HFFc6 (cell line): ENCODE measurements around the gene TBCA. TPM values are rescaled to one million over a fixed set of nuclear protein-coding genes. Genes with fewer than 3 reads are reported as not detected.

Source experiments
- DNase-seq: peaks from one replicate; pipeline ENCODE4 v3.0.0-alpha.2; 2018
- H3K27ac Mint-ChIP-seq: 2 replicates; pipeline ENCODE4 v1.8.0; 2020; ENCODE audit warnings: mild to moderate bottlenecking, mixed read lengths
- H3K27me3 Mint-ChIP-seq: 2 replicates; pipeline ENCODE4 v1.8.0; 2021; ENCODE audit warnings: mild to moderate bottlenecking, moderate library complexity, mixed read lengths; ENCODE audit not compliant: insufficient read depth
- H3K36me3 Mint-ChIP-seq: 2 replicates; pipeline ENCODE4 v1.8.0; 2021; ENCODE audit warnings: low read depth, mixed read lengths
- H3K4me1 Mint-ChIP-seq: 2 replicates; pipeline ENCODE4 v1.8.0; 2020; ENCODE audit warnings: low read depth, mixed read lengths
- H3K4me3 Mint-ChIP-seq: 2 replicates; pipeline ENCODE4 v1.8.0; 2020; ENCODE audit warnings: mild to moderate bottlenecking, moderate library complexity, mixed read lengths
- H3K9me3 Mint-ChIP-seq: 2 replicates; pipeline ENCODE4 v1.8.0; 2020; ENCODE audit warnings: mild to moderate bottlenecking, mixed read lengths
- total RNA-seq, 6 experiments: library from RNA; stranded (reverse); fragmentation: NEBNext Ultra II Directional; extraction: Animal tissue kit (Norgen Biotek cat#: 25700); gene quantifications; 2 replicates in 1 of 6; 3 replicates in 5 of 6; pipeline ENCODE4 v1.2.3, GENCODE V29; 2021
- TF ChIP-seq, protein P1 (sequence below): fragments of 200-600 bp; sonication (generic); IDR thresholded peaks from 2 replicates; pipeline ENCODE4 v1.5.0; 2021; ENCODE audit warnings: antibody characterized with exemption, mild to moderate bottlenecking

The TBCA gene
- total RNA-seq, 6 experiments from 2014 or later, result 172 to 225 (median 210) TPM

DNA sequence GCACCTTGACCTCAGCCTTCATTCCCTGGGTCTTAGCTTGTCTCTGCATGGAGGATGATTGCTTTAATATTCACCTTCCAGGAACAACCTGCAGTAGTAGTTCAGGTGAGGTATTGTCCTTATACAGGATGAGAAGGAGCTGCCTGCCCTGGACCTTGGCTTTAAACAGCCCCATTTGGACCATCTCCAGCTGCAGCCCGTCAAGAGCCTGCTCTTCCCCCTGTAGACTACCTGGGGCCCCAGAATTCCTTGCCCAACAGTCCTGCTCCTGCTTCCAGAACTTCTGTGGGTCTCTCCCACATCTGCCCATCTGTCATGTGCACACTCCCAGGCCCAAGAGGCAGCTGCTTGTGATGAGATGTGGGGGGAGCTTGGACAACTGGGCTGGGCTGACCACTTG, 125.5 kb downstream of the TBCA start:
- Mint-ChIP-seq H3K27ac (no peak overlapping the region), H3K36me3 (no peaks in the 10 kb centered on the region), H3K4me1 (no peaks in the 10 kb centered on the region), H3K9me3 (no peaks in the 10 kb centered on the region), H3K4me3 (no peak overlapping the region), H3K27me3 (peaks cover 55% of the 10 kb centered on the region)
- TF ChIP-seq, protein P1, sequence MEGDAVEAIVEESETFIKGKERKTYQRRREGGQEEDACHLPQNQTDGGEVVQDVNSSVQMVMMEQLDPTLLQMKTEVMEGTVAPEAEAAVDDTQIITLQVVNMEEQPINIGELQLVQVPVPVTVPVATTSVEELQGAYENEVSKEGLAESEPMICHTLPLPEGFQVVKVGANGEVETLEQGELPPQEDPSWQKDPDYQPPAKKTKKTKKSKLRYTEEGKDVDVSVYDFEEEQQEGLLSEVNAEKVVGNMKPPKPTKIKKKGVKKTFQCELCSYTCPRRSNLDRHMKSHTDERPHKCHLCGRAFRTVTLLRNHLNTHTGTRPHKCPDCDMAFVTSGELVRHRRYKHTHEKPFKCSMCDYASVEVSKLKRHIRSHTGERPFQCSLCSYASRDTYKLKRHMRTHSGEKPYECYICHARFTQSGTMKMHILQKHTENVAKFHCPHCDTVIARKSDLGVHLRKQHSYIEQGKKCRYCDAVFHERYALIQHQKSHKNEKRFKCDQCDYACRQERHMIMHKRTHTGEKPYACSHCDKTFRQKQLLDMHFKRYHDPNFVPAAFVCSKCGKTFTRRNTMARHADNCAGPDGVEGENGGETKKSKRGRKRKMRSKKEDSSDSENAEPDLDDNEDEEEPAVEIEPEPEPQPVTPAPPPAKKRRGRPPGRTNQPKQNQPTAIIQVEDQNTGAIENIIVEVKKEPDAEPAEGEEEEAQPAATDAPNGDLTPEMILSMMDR, result no peak
- DNase-seq, result no peak

DNA sequence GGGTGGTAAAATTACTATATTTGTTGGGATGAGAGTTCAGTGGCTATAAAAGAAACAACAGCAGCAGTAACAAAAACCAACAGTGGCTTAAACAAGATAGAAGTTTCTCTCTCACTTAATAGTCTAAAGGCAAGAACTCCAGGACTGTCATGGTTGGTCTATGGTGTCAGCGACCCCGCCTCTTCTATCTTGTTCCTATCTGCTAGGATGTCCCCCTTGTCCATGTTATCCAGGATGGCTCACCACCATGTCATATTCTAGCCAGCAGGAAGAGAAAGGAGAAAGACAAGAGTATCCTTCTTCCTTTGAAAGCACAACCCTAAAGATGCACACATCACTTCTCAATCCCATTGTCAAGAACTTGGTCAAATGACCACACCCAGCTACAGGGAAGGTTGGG, 126.4 kb downstream of the TBCA start:
- TF ChIP-seq, protein P1, result no peak
- Mint-ChIP-seq H3K27ac (no peak overlapping the region), H3K36me3 (no peaks in the 10 kb centered on the region), H3K27me3 (peaks cover 57% of the 10 kb centered on the region), H3K4me3 (no peak overlapping the region), H3K9me3 (no peaks in the 10 kb centered on the region), H3K4me1 (no peaks in the 10 kb centered on the region)
- DNase-seq, result no peak

DNA sequence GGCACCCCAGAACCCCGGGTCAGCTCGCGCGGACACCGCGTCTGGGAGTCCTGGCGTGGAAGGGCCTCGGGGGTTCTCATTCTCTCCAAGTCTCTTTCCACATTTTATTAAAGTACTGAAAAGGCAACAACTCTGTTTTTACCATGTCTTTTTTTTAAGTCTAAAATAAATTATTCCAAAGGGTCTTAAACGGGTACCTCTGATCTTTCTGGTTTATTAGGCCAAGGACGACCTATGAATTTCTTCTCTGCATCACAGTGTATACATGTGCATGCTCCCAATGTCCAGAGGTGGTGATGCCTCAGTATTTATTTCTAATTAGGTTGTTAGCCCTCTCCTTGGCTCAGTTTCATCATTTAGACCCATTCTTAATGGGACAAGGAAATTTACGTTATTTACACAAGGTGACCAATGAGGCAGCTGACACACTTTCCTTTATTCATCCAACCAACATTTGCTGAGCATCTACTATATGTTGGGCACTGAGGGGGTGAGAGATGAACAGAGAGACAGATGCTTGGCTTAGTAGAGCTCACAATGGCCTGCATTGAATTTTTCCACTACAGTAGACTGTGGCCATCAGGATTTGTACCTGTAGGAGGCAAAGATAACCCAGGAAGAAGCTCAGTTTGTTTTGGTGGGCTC, 130.0 kb downstream of the TBCA start:
- Mint-ChIP-seq H3K9me3 (no peaks in the 10 kb centered on the region), H3K4me3 (no peak overlapping the region), H3K27ac (no peak overlapping the region), H3K36me3 (peaks cover 4% of the 10 kb centered on the region; the same call in 1 of the 2 replicates), H3K27me3 (peaks cover 68% of the 10 kb centered on the region), H3K4me1 (peaks cover 7% of the 10 kb centered on the region; the same call in 1 of the 2 replicates)
- TF ChIP-seq, protein P1, result no peak
- no peak for DNase-seq

DNA sequence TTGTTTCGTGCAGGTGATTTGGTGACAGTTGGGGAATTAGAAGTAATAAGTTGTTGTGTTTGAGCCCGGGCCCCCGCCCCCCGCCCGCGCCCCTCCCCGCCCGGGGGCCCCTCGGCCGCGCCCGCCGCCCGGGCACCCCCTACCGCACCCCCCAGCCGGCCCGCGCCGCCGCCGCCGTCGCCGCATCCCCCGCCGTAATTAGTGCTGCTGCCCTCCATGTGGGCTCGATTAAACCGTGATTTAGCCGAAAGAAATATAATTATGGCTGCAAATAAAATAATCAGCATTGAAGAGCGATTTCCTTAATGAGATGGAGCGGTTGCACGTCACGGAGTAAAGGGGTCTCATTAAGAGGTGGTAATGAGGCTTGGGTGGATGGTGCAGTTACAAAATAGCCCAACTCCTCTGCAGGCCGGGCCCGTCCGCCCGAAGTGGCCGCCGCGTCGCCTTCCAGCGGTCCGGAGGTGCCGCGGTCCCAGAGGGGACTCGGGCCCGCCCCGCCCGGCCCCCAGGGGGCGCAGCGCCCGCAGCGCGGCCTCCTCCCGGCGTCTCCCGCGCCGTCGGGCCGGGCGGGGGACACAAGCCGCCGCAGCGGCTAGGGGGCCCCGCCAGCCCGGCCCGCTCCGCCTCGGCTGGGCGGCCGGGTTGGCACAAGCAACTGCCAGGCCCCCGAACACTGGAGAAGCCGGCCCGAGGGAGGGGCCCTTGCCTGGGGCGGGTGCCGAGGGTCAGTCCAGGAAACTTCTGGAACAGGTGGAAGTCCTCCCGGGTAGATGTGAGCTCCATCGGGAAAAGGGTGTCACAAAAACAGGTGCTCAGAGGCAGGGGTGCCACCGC, 130.8 kb downstream of the TBCA start:
- Mint-ChIP-seq H3K36me3 (peaks cover 6% of the 10 kb centered on the region; the same call in 1 of the 2 replicates), H3K27me3 (peaks cover 68% of the 10 kb centered on the region), H3K4me1 (peaks cover 7% of the 10 kb centered on the region; the same call in 1 of the 2 replicates), H3K4me3 (no peak overlapping the region; the same call in 1 of the 2 replicates), H3K27ac (no peak overlapping the region), H3K9me3 (no peaks in the 10 kb centered on the region)
- no peak for DNase-seq
- TF ChIP-seq, protein P1, result peak; percentile 53; the same call in 1 of the 2 replicates

DNA sequence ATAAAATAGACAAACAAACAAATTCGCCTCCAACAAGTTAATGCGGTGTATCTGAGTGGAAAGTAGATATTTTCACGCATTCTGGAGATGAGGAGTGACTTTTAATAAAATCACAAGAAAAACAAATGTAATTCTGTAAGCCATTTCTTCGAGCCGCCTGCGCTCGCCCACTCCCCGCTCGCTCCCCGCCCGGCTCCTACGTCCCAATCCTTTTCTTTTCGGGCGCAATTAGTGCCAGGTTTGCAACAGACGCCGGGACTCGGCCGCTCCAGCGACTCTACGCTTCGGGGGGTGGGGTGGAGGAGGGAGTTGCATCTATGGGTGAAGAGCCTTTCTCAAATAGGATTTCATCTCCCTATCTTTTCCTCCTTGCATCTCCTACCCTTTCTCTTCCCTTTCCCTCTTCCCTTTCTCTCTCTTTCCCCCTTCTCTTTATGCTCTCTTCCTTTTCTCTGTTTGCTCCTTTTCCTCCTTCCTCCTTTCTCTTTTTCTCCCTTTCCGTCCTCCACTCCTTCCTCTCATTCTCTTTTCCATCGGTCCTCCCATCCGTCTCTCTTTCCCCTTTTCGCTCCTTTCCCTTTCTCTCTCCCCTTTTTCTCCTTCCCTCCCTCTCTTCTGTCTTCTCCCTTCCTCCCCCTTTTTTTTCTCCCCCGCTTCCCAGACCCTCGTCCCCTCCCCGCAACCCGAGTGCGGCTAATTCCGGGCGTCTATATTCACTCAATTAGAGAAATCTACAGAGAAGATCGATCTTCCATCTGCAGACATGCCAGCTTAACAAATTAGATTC, 131.6 kb downstream of the TBCA start:
- Mint-ChIP-seq H3K36me3 (peaks cover 6% of the 10 kb centered on the region; the same call in 1 of the 2 replicates), H3K27ac (no peak overlapping the region), H3K4me1 (peaks cover 7% of the 10 kb centered on the region; the same call in 1 of the 2 replicates), H3K4me3 (peak overlapping the region; percentile 5; the same call in 1 of the 2 replicates), H3K9me3 (no peaks in the 10 kb centered on the region), H3K27me3 (peaks cover 65% of the 10 kb centered on the region)
- no peak for DNase-seq
- TF ChIP-seq, protein P1, result no peak
